MM.1S (cell line): Measurements from ENCODE around the gene TRPC6.

ENCODE experiments used
- DNase-seq: peaks from one replicate; pipeline ENCODE4 v3.0.0-alpha.2; 2015
- H2AFZ ChIP-seq: fragments of 300-600 bp; sonication (generic); 2 replicates; pipeline ENCODE4 v1.6.0; 2016; ENCODE audit warnings: antibody characterized with exemption, low read length
- H3F3A ChIP-seq: fragments of 300-600 bp; sonication (generic); 2 replicates; pipeline ENCODE4 v1.6.1; 2016; ENCODE audit warnings: mild to moderate bottlenecking, antibody characterized with exemption, low read length, moderate library complexity, mixed read lengths; ENCODE audit not compliant: insufficient read depth
- H3K27ac ChIP-seq: fragments of 300-600 bp; sonication (generic); 2 replicates; pipeline ENCODE4 v1.5.1; 2016; ENCODE audit warnings: mild to moderate bottlenecking, low read length
- H3K27me3 ChIP-seq: fragments of 300-600 bp; sonication (generic); replicated peaks from 2 replicates; pipeline ENCODE4 v1.6.0; 2016; ENCODE audit warnings: low read length; ENCODE audit not compliant: insufficient read depth
- H3K36me3 ChIP-seq: fragments of 300-600 bp; sonication (generic); replicated peaks from 2 replicates; pipeline ENCODE4 v1.6.1; 2016; ENCODE audit warnings: mild to moderate bottlenecking, low read length, mixed read lengths; ENCODE audit not compliant: insufficient read depth
- H3K4me1 ChIP-seq: fragments of 300-600 bp; sonication (generic); 2 replicates; pipeline ENCODE4 v1.6.1; 2016; ENCODE audit warnings: low read length, mixed read lengths
- H3K4me2 ChIP-seq: fragments of 300-600 bp; sonication (generic); 2 replicates; pipeline ENCODE4 v1.6.0; 2016; ENCODE audit warnings: low read depth, low read length
- H3K4me3 ChIP-seq: fragments of 300-600 bp; sonication (generic); 2 replicates; pipeline ENCODE4 v1.5.1; 2016; ENCODE audit warnings: low read length, mixed read lengths
- H3K79me2 ChIP-seq: fragments of 300-600 bp; sonication (generic); 2 replicates; pipeline ENCODE4 v1.6.1; 2016; ENCODE audit warnings: mixed run types, low read length, mixed read lengths
- H3K9ac ChIP-seq: fragments of 300-600 bp; sonication (generic); 2 replicates; pipeline ENCODE4 v1.6.1; 2016; ENCODE audit warnings: low read length, mixed read lengths
- H3K9me2 ChIP-seq: fragments of 300-600 bp; sonication (generic); replicated peaks from 2 replicates; pipeline ENCODE4 v1.6.1; 2016; ENCODE audit warnings: mild to moderate bottlenecking, low read length, mixed read lengths; ENCODE audit not compliant: insufficient read depth
- H3K9me3 ChIP-seq: fragments of 300-600 bp; sonication (generic); replicated peaks from 2 replicates; pipeline ENCODE4 v1.6.1; 2016; ENCODE audit warnings: mild to moderate bottlenecking, low read length, mixed read lengths; ENCODE audit not compliant: insufficient read depth
- H4K20me1 ChIP-seq: fragments of 300-600 bp; sonication (generic); 2 replicates; pipeline ENCODE4 v1.6.1; 2016; ENCODE audit warnings: mild to moderate bottlenecking, low read length, moderate library complexity, mixed read lengths; ENCODE audit not compliant: insufficient read depth
- EZH2 ChIP-seq: fragments of 300-600 bp; sonication (generic); optimal IDR thresholded peaks from 2 replicates; pipeline ENCODE3; 2017; ENCODE audit warnings: low read depth, mild to moderate bottlenecking, antibody characterized with exemption, low read length, mixed read lengths
- EZH2phosphoT487 ChIP-seq: fragments of 300-600 bp; sonication (generic); IDR thresholded peaks from 2 replicates; pipeline ENCODE4 v1.6.1; 2018; ENCODE audit warnings: antibody characterized with exemption, low read length
- TF ChIP-seq, protein P1 (sequence below): fragments of 300-600 bp; sonication (generic); IDR thresholded peaks from 2 replicates; pipeline ENCODE4 v1.5.1; 2016; ENCODE audit warnings: antibody characterized with exemption, low read length, mixed read lengths

The TRPC6 gene

DNA sequence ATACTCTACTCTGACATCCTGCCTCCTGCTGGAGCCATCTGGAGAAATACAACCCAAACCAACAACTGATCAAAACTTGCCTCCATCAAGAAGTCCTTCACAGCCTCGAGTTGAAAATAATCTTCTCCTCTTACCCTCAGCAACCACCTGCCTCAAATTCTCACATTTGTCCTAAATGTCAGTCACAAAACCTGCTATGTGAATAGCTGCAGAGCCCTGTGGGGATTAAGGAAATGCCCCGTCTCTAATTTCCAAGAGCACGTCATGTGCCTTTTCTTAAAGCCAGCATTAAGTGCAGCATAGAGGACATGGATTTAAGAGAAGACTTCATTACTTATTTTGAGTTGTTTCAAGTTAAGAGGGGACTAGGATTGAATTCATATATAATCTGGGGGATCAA, 105.9 kb downstream of the TRPC6 start:
- no peaks in the 10 kb centered on the region for H3K79me2 ChIP-seq
- H2AFZ ChIP-seq = no peak overlapping the region
- no peak overlapping the region for H3K9ac ChIP-seq
- no peak overlapping the region for H3K4me3 ChIP-seq
- H3K27me3 ChIP-seq = no peaks in the 10 kb centered on the region
- no peaks in the 10 kb centered on the region for H3F3A ChIP-seq
- H3K9me2 ChIP-seq = no peaks in the 10 kb centered on the region
- H3K4me2 ChIP-seq = no peak overlapping the region
- H3K27ac ChIP-seq = no peak overlapping the region
- H3K4me1 ChIP-seq = no peaks in the 10 kb centered on the region
- H3K36me3 ChIP-seq = no peaks in the 10 kb centered on the region
- no peaks in the 10 kb centered on the region for H3K9me3 ChIP-seq
- DNase-seq = no peak
- H4K20me1 ChIP-seq = no peaks in the 10 kb centered on the region
- TF ChIP-seq EZH2 (no peak), EZH2phosphoT487 (no peak)
- TF ChIP-seq, protein P1, sequence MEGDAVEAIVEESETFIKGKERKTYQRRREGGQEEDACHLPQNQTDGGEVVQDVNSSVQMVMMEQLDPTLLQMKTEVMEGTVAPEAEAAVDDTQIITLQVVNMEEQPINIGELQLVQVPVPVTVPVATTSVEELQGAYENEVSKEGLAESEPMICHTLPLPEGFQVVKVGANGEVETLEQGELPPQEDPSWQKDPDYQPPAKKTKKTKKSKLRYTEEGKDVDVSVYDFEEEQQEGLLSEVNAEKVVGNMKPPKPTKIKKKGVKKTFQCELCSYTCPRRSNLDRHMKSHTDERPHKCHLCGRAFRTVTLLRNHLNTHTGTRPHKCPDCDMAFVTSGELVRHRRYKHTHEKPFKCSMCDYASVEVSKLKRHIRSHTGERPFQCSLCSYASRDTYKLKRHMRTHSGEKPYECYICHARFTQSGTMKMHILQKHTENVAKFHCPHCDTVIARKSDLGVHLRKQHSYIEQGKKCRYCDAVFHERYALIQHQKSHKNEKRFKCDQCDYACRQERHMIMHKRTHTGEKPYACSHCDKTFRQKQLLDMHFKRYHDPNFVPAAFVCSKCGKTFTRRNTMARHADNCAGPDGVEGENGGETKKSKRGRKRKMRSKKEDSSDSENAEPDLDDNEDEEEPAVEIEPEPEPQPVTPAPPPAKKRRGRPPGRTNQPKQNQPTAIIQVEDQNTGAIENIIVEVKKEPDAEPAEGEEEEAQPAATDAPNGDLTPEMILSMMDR = no peak

DNA sequence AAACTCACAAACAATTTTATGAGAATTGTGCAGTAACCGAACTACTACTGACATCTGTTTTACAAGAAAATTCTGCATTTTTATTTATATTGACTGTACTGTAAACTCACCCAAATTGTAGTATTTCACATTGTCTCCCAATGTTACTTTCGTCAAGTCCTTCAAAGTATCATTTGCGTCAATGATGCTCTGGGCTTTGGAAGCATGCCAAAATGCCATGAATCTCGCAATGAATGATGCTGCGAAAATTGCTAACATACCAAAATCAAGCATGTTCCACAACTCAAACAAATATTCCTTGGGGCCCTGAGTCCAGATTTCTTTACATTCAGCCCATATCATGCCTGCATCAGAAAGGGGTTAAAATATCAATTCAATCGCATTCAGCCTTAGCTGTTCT, 107.6 kb downstream of the TRPC6 start:
- Histone ChIP-seq H4K20me1 (no peaks in the 10 kb centered on the region), H3K27me3 (no peaks in the 10 kb centered on the region), H3K27ac (no peak overlapping the region), H3K4me1 (no peaks in the 10 kb centered on the region), H3K4me2 (no peak overlapping the region), H3K79me2 (no peaks in the 10 kb centered on the region), H3K9ac (no peak overlapping the region), H3K9me2 (no peaks in the 10 kb centered on the region), H3K36me3 (no peaks in the 10 kb centered on the region), H3K4me3 (no peak overlapping the region), H3K9me3 (no peaks in the 10 kb centered on the region), H2AFZ (no peak overlapping the region), H3F3A (no peaks in the 10 kb centered on the region)
- no peak for DNase-seq
- TF ChIP-seq EZH2 (no peak), EZH2phosphoT487 (no peak)
- TF ChIP-seq, protein P1 = no peak

DNA sequence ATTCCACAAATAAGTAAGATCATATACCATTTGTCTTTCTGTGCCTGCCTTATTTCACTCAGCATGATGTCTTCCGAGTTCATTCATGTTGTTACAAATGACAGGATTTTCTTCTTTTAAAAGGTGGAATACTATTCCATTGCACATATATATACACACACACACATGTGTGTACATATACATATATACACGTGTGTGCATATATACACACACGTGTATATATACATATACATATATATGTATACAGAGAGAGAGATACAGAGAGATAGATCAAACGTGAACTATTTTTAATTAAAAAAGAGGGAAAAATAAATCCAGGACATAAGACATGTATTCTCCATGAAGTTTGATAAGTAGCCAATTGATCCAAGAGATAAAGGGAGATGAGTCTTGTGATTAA, 108.1 kb downstream of the TRPC6 start:
- Histone ChIP-seq H3K9me3 (no peaks in the 10 kb centered on the region), H3K4me2 (no peak overlapping the region), H4K20me1 (no peaks in the 10 kb centered on the region), H2AFZ (no peak overlapping the region), H3K4me1 (no peaks in the 10 kb centered on the region), H3K4me3 (no peak overlapping the region), H3K79me2 (no peaks in the 10 kb centered on the region), H3K27ac (no peak overlapping the region), H3K36me3 (no peaks in the 10 kb centered on the region), H3F3A (no peaks in the 10 kb centered on the region), H3K9ac (no peak overlapping the region), H3K27me3 (no peaks in the 10 kb centered on the region), H3K9me2 (no peaks in the 10 kb centered on the region)
- DNase-seq = no peak
- TF ChIP-seq EZH2phosphoT487 = no peak
- TF ChIP-seq, protein P1 = no peak
- TF ChIP-seq EZH2 = no peak
